BLaER1 treated with 17β-estradiol and CSF1 and Interleukin-3, amounts not matched to agents 10 nM and 100 nM (cell line): ENCODE measurements around the gene WDFY2.

Source experiments
- H3K27ac ChIP-seq, 11 experiments: shearing (Covaris generic); formaldehyde crosslinking; 2 replicates each; pipeline ENCODE4 v1.8.1; 2022
- H3K27me3 ChIP-seq, 11 experiments: shearing (Covaris generic); formaldehyde crosslinking; 2 replicates each; pipeline ENCODE4 v1.8.1; 2022
- H3K36me3 ChIP-seq, 11 experiments: shearing (Covaris generic); formaldehyde crosslinking; 2 replicates each; pipeline ENCODE4 v1.8.1; 2022
- H3K4me1 ChIP-seq, 10 experiments: shearing (Covaris generic); formaldehyde crosslinking; 2 replicates each; pipeline ENCODE4 v1.8.1; 2022
- H3K4me2 ChIP-seq, 11 experiments: shearing (Covaris generic); formaldehyde crosslinking; 2 replicates each; pipeline ENCODE4 v1.8.1; 2022
- H3K4me3 ChIP-seq, 10 experiments: shearing (Covaris generic); formaldehyde crosslinking; 2 replicates each; pipeline ENCODE4 v1.8.1; 2022
- H3K9ac ChIP-seq, 11 experiments: shearing (Covaris generic); formaldehyde crosslinking; 2 replicates each; pipeline ENCODE4 v1.8.1; 2022
- H3K9me3 ChIP-seq, 11 experiments: shearing (Covaris generic); formaldehyde crosslinking; replicated peaks in 1 of 11; 2 replicates each; pipeline ENCODE4 v1.8.1; 2022
- H4K20me1 ChIP-seq, 11 experiments: shearing (Covaris generic); formaldehyde crosslinking; 2 replicates each; pipeline ENCODE4 v1.8.1; 2022
- Cebpa-rat ChIP-seq, 11 experiments: shearing (Covaris generic); IDR thresholded peaks; 2 replicates each; pipeline ENCODE4 v1.8.1; 2022

Gene WDFY2

GRCh38 chr13:51727634-51728274 lies 143.5 kb downstream of the WDFY2 start:
- Histone ChIP-seq H3K27ac (no peak overlapping the region), H4K20me1 (no peaks in the 10 kb centered on the region), H3K4me1 (peaks cover 0 to 20% (median 0%) of the 10 kb centered on the region in 10 experiments; a peak in 7 of 20 replicates), H3K4me2 (no peak overlapping the region), H3K9ac (no peak overlapping the region), H3K36me3 (peaks cover 0 to 87% (median 37%) of the 10 kb centered on the region in 11 experiments; a peak in 19 of 22 replicates), H3K4me3 (no peak overlapping the region), H3K27me3 (no peaks in the 10 kb centered on the region), H3K9me3 (no peaks in the 10 kb centered on the region)
- no peak for TF ChIP-seq Cebpa-rat (IDR thresholded peaks at IDR 0.05)

DNA sequence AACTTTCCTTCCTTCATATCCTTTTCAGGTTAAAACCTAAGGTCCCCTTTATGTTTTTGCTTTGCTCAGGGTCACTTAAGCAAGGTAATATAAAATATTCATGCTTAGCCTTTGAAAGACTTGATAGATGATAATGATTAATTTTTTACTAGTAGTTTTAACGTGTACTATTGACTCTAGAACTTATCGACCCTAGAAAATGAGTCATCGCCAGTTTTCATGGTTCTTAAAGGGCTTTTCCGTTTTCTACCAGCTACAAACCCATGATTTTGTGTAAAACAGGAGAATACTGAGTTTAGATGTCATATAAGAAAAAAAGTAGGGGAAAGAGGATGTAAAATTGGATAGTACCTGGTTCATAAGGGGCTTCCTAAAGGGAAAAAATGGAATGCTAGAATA lies 144.0 kb downstream of the WDFY2 start:
- peak overlapping the region in 1 of 11 experiments; percentile 54; a peak in 1 of 22 replicates for H3K4me2 ChIP-seq
- peaks cover 0 to 20% (median 1%) of the 10 kb centered on the region in 10 experiments; a peak in 8 of 20 replicates for H3K4me1 ChIP-seq
- no peaks in the 10 kb centered on the region for H4K20me1 ChIP-seq
- no peaks in the 10 kb centered on the region for H3K27me3 ChIP-seq
- no peaks in the 10 kb centered on the region for H3K9me3 ChIP-seq
- H3K36me3 ChIP-seq: peaks cover 0 to 90% (median 37%) of the 10 kb centered on the region in 11 experiments; a peak in 19 of 22 replicates
- H3K4me3 ChIP-seq: no peak overlapping the region
- H3K9ac ChIP-seq: no peak overlapping the region
- no peak overlapping the region for H3K27ac ChIP-seq
- no peak for TF ChIP-seq Cebpa-rat (IDR thresholded peaks at IDR 0.05)

DNA sequence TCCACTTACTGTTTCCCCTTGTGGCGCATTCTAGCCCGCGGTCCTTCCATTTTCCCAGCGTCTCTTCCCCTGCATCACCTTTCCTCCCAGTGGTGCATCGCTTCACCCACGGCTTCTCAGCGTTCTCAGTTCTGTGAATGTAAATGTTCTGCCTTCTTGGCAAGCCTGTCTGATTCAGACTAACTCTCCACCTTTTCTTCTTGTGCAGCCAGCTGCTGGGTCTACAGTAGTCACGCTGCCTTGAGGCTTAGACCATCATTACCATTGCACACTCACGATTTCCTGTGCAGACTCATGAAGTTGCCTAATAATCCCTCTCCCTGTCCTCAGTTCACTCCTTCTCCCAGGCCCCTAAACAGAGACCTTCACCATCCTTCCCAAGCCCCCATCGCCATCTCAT lies 144.7 kb downstream of the WDFY2 start:
- Histone ChIP-seq H3K27ac (no peak overlapping the region), H3K36me3 (peaks cover 0 to 91% (median 37%) of the 10 kb centered on the region in 11 experiments; a peak in 19 of 22 replicates), H3K4me3 (no peak overlapping the region), H3K4me1 (peaks cover 0 to 24% (median 4%) of the 10 kb centered on the region in 10 experiments; a peak in 9 of 20 replicates), H3K9ac (no peak overlapping the region), H3K27me3 (no peaks in the 10 kb centered on the region), H4K20me1 (no peaks in the 10 kb centered on the region; a peak in 1 of 22 replicates), H3K9me3 (no peaks in the 10 kb centered on the region), H3K4me2 (peak overlapping the region in 3 of 11 experiments; percentile 4 to 54 (median 21); a peak in 5 of 22 replicates)
- TF ChIP-seq Cebpa-rat (IDR thresholded peaks at IDR 0.05): no peak

DNA sequence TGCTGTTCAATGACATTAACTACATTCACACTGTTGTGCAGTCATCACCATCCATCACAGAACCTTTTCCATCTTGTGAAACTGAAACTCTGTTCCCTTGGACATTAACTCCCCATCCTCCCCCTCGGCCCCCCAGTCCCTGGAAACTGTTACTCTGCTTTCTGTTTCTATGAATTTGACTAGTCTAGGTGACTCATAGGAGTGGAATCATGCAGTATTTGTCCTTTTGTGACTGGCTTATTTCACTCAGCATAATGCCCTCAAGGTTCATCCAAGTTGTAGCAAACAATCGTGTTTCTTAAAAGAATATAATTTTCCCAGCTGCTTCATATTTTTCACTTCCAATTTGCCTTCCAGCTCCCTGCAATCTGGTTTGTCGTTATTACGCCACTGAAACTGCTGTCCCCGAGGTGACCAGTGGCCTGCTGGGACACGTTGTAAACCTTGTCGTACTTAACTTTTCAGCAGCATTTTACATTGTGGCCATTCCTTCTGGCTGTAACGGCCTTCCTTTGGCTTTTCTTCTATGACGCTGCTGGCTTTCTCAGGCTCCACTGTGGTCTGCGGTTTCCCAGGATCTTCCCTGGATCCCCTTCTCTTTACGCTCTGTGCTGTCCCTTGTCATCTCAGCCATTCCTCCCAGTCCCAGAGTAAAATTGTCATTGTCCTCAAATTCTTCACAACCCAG lies 145.7 kb downstream of the WDFY2 start:
- Histone ChIP-seq H3K27me3 (no peaks in the 10 kb centered on the region), H3K4me2 (peak overlapping the region in 1 of 11 experiments; percentile 54; a peak in 1 of 22 replicates), H3K4me3 (no peak overlapping the region), H4K20me1 (no peaks in the 10 kb centered on the region; a peak in 2 of 22 replicates), H3K4me1 (peaks cover 0 to 25% (median 4%) of the 10 kb centered on the region in 10 experiments; a peak in 9 of 20 replicates), H3K27ac (0 out of 22 replicates have a peak overlapping the region, but pooled peaks of 1 of the 11 experiments have one; percentile 1), H3K9ac (no peak overlapping the region), H3K36me3 (peaks cover 3 to 89% (median 40%) of the 10 kb centered on the region in 11 experiments; a peak in 19 of 22 replicates), H3K9me3 (no peaks in the 10 kb centered on the region)
- no peak for TF ChIP-seq Cebpa-rat (IDR thresholded peaks at IDR 0.05)

- H3K4me2 ChIP-seq: no peak overlapping the region
- H3K27ac ChIP-seq: no peak overlapping the region
- no peak for TF ChIP-seq Cebpa-rat (IDR thresholded peaks at IDR 0.05)
Observed at GRCh38 chr13:51730927-51731326, 146.7 kb downstream of the WDFY2 start.

DNA sequence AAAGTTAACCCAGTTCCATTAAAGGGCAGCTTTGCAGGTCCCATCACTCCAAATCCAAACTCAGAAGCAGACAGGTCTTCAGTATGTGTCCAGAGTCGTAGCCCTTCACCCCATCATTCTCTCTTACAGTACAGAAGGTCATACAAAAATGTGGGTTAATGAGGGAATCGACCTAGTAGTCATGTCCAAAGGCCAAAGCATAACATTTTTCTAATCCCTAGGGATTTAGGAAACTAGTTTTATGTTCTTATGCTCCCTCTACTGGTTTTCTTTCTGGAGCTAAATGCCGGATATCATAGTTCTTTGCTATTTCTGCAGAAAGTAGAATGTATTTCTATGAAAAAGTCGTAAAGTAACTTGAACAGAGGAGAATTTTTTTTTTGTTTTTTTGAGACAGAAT lies 147.5 kb downstream of the WDFY2 start:
- Histone ChIP-seq H3K9ac (no peak overlapping the region), H3K4me1 (peaks cover 0 to 25% (median 4%) of the 10 kb centered on the region in 10 experiments; a peak in 9 of 20 replicates), H3K36me3 (peaks cover 4 to 94% (median 39%) of the 10 kb centered on the region in 11 experiments; a peak in 19 of 22 replicates), H3K9me3 (no peaks in the 10 kb centered on the region), H3K4me2 (no peak overlapping the region), H3K27ac (no peak overlapping the region; a peak in 1 of 22 replicates), H3K27me3 (no peaks in the 10 kb centered on the region), H4K20me1 (no peaks in the 10 kb centered on the region; a peak in 2 of 22 replicates), H3K4me3 (no peak overlapping the region)
- no peak for TF ChIP-seq Cebpa-rat (IDR thresholded peaks at IDR 0.05)

More at GRCh38 chr13:51730927-51731326, 146.7 kb downstream of the WDFY2 start:
- H3K4me1 ChIP-seq: peaks cover 0 to 25% (median 4%) of the 10 kb centered on the region in 10 experiments; a peak in 9 of 20 replicates
- no peaks in the 10 kb centered on the region for H3K9me3 ChIP-seq
- no peaks in the 10 kb centered on the region for H3K27me3 ChIP-seq
- H3K4me3 ChIP-seq: no peak overlapping the region
- peaks cover 4 to 94% (median 45%) of the 10 kb centered on the region in 11 experiments; a peak in 19 of 22 replicates for H3K36me3 ChIP-seq
- H3K9ac ChIP-seq: no peak overlapping the region
- no peaks in the 10 kb centered on the region; a peak in 2 of 22 replicates for H4K20me1 ChIP-seq

DNA sequence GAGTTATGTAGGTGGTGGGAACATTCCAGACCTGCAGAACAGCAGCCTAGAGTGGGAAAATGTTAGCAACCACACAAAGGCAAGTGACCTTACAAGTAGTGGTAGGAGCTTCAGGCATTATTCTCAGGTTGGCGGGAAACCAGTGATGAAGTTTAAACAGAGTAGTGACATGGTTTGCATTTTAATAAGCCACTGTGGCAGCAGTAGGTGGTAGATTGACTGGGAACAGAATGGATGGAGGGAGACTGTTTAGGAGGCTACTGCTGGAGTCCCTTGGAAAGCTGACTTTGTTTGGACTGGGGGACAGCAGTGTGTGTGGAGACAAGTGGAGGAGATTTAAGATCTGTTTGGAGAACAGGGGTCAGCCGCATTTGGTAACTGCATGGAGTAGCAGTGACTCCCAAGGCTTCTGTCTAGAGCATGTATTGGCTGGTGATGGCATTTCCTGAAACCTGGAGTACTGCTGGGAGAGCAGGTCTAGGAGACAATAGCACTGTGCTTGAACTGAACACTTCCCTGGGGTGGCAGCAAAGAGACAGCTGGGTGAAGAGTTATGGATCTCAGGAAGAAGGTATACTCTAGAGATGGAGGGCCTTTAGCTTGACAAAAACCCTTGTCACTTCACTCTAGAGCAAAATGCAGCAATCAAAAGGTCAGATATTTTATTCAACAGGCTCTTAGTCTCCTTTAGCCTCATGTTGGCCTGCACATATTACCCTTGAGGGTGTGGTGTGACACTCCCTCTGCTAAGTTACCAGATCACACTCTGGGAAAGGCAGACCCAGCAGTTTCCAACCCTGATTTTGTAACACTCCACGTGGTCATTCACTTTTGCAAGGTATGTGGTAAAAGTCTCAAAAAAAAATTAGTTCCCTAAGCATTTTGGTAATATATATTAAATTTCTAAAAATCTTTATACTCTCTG lies 149.4 kb downstream of the WDFY2 start:
- H3K4me2 ChIP-seq: peak overlapping the region in 1 of 11 experiments; percentile 13; a peak in 1 of 22 replicates
- H4K20me1 ChIP-seq: no peaks in the 10 kb centered on the region; a peak in 2 of 22 replicates
- peaks cover 1 to 91% (median 27%) of the 10 kb centered on the region in 11 experiments; a peak in 19 of 22 replicates for H3K36me3 ChIP-seq
- no peaks in the 10 kb centered on the region for H3K9me3 ChIP-seq
- no peak overlapping the region for H3K4me3 ChIP-seq
- peaks cover 0 to 22% (median 4%) of the 10 kb centered on the region in 10 experiments; a peak in 9 of 20 replicates for H3K4me1 ChIP-seq
- no peak for TF ChIP-seq Cebpa-rat (IDR thresholded peaks at IDR 0.05)
- no peak overlapping the region for H3K27ac ChIP-seq
- H3K27me3 ChIP-seq: no peaks in the 10 kb centered on the region
- H3K9ac ChIP-seq: no peak overlapping the region

DNA sequence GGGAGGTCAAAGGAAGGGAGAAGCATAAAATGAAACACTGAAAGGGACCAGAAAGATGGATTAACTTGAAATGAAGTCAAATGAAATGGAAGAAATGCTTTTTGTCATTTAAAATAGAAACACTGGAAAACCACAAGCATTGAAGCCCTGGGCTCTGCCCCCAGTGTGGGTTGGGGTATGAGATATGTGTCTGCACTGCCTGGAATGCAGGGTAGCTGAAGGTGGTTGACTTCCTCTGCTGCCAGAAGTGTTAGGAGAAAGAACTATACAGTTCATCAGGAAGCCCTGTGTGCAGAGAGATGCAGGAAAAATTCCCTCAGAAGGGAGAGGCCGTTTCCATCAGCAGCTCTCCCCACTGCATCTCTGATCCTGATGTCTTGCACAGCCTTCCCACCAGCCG lies 150.5 kb downstream of the WDFY2 start:
- no peak for TF ChIP-seq Cebpa-rat (IDR thresholded peaks at IDR 0.05)
- H3K9me3 ChIP-seq: no peaks in the 10 kb centered on the region
- H3K36me3 ChIP-seq: peaks cover 13 to 91% (median 32%) of the 10 kb centered on the region in 11 experiments; a peak in 20 of 22 replicates
- no peaks in the 10 kb centered on the region; a peak in 2 of 22 replicates for H4K20me1 ChIP-seq
- H3K9ac ChIP-seq: no peak overlapping the region
- no peak overlapping the region for H3K4me3 ChIP-seq
- peaks cover 0 to 10% (median 3%) of the 10 kb centered on the region in 10 experiments; a peak in 6 of 20 replicates for H3K4me1 ChIP-seq
- no peak overlapping the region for H3K4me2 ChIP-seq
- H3K27ac ChIP-seq: no peak overlapping the region
- H3K27me3 ChIP-seq: no peaks in the 10 kb centered on the region
